Hepatocyte (in vitro differentiated cells): ENCODE measurements around the gene EXOC4.

Source experiments
- EZH2 ChIP-seq: fragments of 200-600 bp; sonication (generic); IDR thresholded peaks from 2 replicates; pipeline ENCODE4 v1.6.1; 2016; ENCODE audit warnings: antibody characterized with exemption, mild to moderate bottlenecking, borderline replicate concordance
- EZH2phosphoT487 ChIP-seq: fragments of 200-600 bp; sonication (generic); IDR thresholded peaks from one replicate; pipeline ENCODE4 v1.6.1; 2018; ENCODE audit warnings: antibody characterized with exemption, mild to moderate bottlenecking, low read depth, moderate library complexity; ENCODE audit not compliant: unreplicated experiment, severe bottlenecking
- TF ChIP-seq, protein P1 (sequence below): fragments of 200-600 bp; sonication (generic); IDR thresholded peaks from 2 replicates; pipeline ENCODE4 v1.5.1; 2016; ENCODE audit warnings: antibody characterized with exemption, mild to moderate bottlenecking; ENCODE audit not compliant: poor library complexity

- TF ChIP-seq, protein P1, sequence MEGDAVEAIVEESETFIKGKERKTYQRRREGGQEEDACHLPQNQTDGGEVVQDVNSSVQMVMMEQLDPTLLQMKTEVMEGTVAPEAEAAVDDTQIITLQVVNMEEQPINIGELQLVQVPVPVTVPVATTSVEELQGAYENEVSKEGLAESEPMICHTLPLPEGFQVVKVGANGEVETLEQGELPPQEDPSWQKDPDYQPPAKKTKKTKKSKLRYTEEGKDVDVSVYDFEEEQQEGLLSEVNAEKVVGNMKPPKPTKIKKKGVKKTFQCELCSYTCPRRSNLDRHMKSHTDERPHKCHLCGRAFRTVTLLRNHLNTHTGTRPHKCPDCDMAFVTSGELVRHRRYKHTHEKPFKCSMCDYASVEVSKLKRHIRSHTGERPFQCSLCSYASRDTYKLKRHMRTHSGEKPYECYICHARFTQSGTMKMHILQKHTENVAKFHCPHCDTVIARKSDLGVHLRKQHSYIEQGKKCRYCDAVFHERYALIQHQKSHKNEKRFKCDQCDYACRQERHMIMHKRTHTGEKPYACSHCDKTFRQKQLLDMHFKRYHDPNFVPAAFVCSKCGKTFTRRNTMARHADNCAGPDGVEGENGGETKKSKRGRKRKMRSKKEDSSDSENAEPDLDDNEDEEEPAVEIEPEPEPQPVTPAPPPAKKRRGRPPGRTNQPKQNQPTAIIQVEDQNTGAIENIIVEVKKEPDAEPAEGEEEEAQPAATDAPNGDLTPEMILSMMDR: no peak
- no peak for TF ChIP-seq EZH2phosphoT487
- no peak for TF ChIP-seq EZH2
These were observed 705.0 kb downstream of the EXOC4 start for GRCh38 chr7:133957845-133958244.
